HG03060 (cell line): ENCODE measurements around the gene P4HA2.

Source experiments
- ATAC-seq: cut with Tn5 transposase; IDR thresholded peaks from one replicate; pipeline ENCODE4 v1.9.1; 2021; ENCODE audit warnings: low read depth, moderate number of reproducible peaks; ENCODE audit not compliant: unreplicated experiment

The P4HA2 gene

DNA sequence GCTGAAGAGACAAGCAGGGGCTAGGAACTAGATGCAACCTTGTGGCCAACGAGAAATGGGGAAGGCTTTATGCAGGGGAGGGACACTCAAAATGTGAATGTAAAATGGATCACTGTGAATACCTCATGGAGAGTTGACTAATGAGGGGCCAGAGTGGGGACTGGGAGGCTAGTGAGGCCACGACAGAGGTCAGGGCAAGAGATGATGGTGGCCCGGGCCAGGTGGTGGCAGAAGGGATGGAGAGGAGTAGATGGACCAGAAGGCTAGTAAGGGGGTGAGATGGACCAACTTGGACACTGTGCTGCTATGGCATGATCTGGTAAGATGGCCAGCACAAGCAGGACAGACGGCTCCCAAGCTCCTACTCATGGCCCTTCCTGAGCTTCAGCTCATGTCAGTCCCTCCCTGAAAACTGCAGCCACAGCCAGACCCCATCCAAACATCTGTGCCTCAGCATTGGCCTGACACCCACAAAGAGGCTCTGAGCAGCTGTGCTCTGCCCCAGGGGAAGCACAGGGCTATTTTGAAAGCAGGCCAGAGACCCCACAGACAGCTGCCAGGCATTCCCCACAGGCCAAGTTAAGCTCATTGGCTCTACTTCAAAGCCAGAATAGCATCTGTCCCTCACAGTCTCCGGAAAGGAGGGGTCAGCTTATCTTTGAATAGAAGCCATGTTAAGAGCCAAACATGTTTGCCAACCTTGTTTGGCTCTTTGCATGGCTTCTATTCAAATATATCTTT lies 22.1 kb downstream of the P4HA2 start:
- ATAC-seq = no peak

DNA sequence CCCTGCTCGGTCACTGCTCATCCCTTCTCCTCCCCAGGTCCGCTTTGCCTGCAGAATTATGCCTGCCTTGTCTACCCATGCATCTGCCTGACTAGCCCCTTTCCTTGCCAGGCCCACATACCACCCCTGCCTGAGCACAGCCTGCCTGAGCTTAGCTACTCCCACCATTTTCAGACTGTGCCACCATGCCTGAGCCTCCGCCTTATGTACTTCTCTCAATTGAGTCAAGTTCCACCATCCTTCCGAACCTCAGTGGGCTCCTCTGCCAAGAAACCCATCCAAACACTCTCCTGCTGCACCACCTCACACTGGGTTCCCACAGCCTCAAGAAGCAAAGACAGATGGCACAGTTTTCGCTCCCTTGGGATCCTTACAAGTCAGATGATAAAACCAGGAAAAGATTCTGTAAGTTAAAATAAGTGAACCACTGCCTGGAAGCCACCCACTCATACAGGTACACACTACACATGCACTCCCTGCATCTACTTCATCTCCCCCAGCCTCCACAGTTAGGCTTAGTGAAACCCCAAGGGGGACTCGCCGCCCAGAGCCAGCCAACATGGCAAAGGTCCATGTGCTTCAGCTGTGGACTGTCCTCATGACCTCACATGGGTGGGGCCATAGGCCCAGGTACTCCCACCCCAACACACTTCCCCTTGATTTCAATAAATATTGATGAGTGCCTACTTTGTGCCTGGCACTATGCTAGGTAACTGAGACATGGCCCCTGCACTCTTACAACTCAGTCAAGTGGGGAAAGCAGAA lies 23.1 kb downstream of the P4HA2 start:
- ATAC-seq = no peak

DNA sequence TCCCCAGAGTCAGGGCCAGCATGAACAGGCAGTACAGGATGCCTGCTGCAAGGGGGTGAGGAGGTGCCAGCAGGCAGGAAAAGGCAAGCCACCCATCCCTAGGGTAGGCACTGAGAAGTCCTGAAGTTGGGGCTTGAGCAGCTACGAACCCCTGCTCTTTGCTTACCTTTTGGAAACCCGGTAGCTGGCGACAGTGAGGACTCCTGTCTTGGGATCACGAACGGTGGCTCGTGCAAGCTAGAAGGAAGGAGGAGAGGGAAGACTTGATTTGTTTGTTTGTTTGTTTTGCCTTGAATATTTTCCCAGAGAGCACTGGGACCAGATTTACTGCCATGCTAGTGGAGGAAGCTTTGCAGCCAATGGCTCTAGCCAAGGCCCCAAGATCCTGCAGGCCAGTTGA lies 23.7 kb downstream of the P4HA2 start:
- ATAC-seq = no peak

DNA sequence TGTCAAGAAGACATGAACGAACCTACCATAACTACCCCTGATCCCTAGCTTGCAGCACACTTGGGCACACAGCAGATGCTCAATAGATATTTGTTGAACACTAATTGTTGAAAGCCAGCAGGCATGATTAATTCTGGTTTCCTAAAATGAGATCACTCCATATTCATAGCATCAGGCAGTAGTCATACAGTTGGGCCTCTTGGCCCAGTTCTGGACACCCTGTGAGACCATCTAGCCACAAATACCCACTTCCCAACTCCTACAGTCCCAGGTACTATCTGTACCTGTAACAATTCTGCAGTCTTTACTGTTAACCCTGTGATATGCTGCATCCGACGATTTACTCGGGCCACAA lies 24.2 kb downstream of the P4HA2 start:
- no peak for ATAC-seq

DNA sequence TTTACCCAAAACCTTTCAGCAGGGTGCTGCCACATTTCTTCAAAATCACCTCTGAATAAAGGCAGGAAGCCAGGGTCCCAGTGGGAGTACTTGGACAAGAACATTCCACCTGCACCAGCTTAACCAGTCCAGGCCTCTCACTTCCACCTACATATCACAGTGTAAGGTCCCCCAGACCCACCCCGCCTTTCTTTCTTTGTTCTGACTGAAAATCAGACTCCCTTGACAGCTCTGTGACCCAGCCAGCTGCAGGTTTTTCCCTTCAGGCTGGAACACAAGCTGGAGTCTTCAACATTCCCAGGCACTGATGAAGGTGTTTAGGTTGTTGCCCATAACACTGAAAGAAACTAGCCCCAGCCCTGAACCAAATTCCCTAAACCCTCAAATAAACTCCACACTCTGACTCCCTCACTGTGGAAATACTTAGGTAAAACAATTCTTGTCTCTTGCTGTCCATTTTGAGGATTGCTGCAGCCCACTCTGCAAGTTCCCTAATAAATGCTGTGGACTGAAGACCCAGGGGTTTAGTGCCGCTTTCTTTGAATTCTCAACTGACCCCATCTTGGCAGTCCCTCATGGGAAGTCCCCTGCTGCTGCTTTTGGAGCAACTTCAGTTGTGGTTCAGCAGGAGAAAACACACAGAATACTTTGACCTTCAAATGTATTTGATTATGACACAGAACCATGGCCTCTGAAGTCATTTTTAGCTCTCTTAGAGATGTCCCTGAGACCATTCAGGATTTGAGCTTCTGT lies 24.8 kb downstream of the P4HA2 start:
- ATAC-seq = no peak

DNA sequence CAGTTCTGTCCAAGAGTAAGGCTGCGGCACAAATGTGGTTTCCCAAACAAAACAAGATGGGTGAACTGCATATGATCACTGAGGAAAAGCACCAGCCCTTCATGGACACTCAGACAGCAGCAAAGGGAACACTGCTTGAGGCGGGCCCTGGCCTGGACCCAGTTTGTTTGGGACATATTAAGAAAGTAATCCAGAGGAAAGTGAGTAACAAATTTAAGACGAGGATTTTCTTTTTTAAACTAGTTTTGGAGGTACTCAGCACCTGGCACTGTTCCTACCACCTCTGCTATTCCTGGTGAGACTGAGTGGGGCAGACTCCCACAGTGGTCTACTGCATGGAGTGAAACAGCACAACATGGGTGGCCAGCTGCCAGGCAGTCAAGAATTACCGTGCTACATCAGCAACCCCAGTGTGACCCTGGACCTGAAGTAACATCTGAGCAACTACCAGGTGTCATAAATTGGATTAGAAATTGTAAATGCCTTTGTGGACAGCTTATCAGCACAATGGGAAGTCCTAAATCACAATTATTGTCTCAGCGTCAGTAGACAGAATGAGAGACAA lies 28.5 kb downstream of the P4HA2 start:
- ATAC-seq = no peak

DNA sequence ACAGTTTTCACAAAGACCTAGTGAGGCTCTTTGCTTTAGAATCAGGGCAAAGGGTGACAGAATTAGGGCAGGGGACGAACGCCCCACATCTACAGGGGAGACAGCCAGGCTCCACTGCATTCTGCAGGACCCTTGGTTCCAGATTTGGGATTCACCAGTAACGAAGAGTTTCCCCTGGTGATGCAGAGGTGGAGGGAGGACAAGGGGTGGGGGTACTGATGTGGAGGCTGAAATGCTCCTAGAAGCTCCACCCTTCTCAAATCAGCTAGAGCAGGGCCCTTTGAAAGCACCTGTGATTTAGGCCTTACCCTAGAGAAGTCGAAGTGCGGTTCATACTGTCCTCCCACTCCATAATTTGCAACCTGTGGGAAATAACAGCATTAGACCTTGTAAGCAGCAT lies 29.1 kb downstream of the P4HA2 start:
- no peak for ATAC-seq

DNA sequence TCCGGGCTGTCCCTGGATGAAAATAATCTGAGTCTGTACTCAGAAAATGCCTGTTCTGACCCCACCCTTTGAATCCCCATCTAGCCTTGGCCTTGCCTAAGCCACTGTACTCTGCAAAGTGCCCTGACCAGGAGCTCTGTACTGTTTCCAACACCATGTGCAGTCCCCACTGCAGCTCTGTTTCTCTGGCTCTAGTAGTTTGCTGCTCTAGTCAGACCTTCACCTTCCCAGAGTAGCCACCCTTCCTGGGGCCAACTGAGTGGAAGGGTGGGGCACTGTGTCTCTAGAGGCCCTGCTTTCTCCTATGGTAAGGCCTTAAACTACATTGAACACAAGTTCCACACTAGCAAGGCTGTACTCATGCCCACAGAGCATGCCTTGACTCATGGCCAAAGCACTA lies 31.9 kb downstream of the P4HA2 start:
- ATAC-seq = no peak

DNA sequence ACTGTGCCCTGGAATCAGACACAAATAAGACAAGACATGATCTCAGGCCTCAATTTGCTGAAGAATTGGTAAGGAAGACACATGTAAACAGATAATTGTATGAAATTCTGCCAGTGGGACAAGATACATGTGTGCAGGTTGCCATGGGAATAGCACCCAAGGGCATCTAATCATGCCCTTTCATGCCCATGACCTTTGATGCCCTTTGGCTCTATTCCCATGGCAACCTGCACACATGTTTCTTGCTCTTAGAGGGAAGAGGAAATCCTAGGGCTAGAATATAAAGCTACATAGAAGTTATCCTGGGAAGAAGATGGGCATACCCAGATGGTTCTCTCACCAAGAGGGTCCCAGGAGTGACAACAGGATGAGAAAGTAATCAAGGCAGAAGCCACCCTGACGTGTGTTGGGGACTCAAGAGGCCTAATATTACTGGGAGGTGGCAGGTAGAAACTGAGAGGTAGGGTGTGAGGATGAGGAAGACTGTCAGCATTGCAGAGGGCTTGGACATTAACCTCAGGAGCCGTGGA lies 34.4 kb downstream of the P4HA2 start:
- ATAC-seq = no peak

DNA sequence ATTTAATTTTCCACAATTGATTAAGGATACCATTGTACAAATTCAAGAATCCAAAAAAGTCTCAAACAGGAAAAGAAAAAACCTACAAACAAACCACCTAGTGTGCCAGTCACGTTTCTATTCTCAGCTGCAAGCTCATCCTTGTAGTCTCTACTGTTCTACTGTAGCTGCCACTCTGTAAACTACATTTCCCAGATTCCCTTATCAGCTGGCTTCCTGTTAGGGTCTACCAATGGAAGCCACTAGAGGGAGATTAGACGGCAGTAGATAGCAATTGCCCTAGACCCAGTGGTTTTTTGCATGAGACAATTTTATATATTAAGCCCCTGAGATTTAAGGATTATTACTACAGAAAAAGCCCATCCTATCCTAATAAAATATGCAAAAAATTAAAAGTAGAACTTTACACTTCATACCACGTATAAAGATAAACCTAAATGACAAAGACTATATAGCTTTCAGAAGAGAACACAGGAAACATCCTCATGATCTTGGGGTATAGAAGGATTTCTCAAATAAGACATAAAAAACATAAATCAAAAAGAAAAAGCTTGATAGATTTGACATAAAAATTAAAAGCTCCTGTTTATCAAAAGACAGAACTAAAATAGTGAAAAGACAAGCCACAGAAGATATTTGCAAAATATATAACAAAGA lies 37.4 kb downstream of the P4HA2 start:
- peak; percentile 79 for ATAC-seq

DNA sequence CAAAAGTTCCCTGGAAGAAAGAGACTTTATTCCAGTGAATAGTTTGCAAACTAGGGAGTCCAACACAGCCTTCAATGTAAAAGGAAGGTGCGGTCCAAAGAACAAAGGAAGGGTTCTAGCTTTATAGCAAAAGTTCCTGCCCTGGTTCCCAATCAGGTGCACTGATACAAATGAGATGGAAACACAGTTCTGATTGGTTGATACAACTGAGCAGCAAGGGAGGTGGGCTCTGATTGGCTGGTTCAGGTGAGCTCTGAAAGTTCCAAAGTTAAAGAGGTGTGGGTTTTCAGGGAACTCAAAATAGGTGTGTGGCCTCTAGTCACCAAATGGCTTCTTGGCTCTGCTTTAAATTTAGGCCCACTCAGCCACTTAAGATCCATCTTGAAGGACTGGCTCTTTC lies 43.1 kb downstream of the P4HA2 start:
- ATAC-seq = no peak

DNA sequence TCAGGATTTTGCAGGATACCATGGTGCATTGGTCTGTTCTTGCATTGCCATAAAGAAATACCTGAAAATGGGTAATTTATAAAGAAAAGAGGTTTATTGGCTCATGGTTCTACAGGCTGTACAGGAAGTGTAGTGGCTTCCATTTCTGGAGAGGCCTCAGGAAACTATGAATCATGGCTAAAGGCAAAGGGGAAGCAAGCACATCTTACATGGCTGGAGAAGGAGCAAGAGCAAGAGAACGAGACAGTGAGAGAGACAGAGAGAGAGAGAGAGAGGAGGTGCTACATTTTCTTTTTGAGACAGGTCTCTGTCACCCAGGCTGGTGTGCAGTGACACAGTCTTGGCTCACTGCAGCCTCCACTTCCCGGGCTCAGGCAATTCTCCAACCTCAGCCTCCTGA lies 43.9 kb downstream of the P4HA2 start:
- ATAC-seq = no peak

DNA sequence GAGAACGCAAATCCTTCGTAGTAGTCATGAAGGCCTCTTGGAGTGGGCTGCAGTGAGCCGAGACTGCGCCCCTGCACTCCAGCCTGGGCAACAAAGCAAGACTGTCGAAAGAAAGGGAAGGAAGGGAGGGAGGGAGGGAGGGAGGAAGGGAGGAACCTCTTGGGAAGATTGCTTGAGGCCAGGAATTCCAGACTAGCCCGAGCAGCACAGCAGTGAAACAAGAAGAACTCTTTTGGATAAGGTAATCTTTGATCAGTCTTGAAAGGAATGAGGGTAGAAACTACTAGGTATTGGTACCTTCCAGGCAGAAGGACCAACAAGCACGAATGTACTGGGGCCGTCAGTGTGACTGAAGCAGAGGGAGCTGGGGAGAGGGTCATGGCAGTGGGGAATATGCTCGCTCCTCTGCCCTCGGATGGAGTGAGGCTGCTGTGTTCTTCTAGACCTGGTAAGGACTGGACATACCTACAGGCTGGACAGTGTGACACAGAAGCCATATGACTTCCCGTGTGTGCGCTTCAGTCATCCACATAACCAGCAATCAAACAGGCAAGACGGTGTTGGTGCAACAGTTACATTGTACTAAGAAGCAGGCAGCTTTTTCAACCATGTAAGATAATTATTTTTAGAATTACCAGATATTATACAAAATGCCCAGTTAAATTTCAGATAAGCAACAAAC lies 45.2 kb downstream of the P4HA2 start:
- no peak for ATAC-seq

DNA sequence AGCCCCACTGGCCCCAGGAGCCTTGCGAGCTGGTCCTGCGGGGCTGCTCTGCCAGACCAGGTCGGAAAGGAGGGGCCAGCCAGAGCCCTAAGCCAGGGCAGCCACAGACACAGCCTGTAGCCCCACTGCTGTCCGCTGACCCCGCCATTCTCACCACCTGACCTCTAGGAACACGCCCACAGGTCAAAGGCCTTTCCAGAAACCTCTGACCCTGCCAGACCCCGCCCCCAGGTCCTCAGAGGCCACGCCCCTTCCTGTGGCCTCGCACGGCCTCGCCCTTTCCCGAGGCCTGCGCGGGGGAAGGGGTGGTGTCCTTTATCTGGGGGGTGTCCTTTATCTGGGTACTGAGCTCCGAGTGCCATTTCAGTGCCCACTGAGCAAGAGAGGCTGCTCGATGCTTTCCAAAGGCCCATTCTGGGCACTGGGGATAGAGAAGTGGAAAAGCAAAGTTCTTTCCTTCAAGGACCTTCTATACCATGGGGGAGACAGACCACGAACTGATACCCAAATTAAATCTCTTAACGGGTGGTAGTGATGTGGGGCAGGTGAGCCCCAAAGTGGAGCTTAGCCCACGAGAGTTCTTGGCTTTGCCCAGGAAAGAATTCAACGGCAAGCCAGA lies 46.5 kb downstream of the P4HA2 start:
- no peak for ATAC-seq

DNA sequence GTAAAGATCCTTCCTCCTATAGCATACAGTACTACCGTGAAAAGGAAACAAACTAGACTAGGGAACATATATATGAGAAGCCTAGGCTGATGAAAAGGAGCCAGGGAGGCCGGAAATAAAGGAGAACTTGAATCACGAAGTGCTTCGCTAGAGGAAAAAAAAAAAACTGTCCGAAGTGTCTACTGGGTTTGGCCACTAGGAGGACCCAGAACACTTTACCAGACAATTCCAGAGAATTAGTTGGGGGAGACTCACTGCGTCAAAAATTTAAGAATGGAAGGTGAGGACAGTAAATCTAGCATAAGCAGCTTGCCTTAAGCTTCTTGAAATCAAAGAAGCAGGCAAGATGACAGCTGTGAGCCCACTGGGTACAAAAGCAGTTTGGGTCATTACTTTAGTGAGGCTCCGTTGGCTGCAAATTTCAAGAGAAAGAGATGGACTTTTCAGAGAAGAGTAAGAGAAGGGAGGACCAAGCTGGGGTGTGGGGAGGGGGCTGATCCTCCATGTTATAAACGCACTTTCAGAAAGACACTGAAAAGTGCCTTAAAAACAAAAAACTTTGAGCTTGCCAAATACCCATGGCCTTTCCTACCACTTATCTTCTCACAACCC lies 47.4 kb downstream of the P4HA2 start:
- no peak for ATAC-seq

DNA sequence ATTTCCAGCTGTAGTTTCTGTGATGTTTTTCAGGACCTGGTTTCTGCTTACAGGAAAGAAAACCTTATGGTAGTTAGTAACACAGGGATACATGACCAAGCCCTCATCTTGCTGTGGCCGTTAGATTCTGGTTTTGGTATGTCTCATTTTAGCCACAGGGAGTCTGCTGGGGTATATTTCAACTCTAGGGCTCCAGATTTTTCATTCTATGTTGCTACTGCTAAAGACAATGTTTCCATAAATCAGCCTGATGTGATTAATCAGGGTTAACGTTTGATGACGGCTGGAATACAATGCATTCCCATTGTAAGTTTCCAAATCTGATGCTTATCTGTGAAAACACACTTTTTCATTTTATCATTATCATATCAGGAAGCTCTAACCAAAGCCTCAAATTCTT lies 48.2 kb downstream of the P4HA2 start:
- no peak for ATAC-seq

DNA sequence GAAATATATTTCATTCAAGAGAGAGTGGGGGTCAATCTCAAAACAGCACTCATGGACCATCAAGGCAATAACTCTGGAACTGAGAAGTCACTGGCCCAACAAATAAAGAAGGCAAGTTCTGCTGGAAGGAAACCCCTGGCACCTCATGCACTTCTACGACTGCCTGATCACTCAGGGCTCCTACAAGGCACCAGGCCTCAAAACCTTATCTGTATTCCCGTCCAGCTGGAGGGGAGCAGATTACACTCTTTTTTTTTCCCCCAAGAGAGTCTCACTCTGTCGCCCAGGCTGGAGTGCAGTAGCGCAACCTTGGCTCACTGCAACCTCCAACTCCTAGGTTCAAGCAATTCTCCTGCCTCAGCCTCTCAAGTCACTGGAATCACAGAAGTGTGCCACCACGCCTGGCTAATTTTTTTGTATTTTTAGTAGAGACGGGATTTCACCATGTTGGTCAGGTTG lies 49.9 kb downstream of the P4HA2 start:
- no peak for ATAC-seq

DNA sequence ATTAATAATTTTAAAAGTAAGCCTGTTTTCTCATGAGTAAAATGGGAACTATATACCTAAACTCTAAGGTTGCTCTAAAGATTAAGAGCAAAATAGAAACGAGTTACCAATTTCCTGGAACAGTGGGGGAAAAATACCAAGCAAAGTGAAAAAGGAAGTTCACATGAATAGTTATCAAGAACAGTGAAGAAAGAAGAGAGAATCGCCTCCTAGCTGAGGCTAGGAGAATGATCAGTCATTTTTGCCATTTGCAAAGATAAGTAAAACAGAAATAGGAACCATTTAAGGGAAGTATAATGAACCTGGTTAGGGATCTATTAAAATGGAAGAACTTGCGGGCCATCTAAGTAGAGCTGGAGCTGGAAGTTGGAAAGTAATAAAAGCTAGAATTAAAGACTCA lies 50.7 kb downstream of the P4HA2 start:
- ATAC-seq = no peak

DNA sequence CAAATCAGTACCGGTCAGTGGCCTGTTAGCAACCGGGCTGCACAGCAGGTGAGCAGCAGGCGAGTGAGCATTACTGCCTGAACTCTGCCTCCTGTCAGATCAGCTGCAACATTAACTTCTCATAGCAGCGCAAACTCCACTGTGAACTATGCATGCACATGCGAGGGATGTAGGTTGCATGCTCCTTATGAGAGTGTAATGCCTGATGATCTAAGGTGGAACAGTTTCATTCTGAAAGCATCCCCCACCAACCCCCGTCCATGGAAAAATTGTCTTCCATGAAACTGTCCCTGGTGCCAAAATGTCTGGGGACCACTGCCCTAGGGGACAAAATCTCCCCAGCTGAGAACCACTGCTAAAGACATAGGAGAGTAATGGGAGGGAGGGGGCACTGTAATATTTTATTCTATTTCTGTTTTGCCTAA lies 51.1 kb downstream of the P4HA2 start:
- ATAC-seq = no peak
